HepG2 (cell line): Measurements from ENCODE around the gene KCTD14. TPM values are rescaled to one million over a fixed set of nuclear protein-coding genes. Genes with fewer than 3 reads are reported as not detected.

Source experiments
- FOXA1 ChIP-seq, 2 experiments: fragments of 450-650 bp in 1 of 2; sonication (generic) in 1 of 2; formaldehyde crosslinking in 1 of 2; IDR thresholded peaks; 2 replicates each; pipeline versions ENCODE4 v1.4.0 to v1.6.1; 2016 to 2020; ENCODE audit warnings: missing genetic modification reagents in 1 of 2
- HNRNPK ChIP-seq: fragments of 200-400 bp; formaldehyde crosslinking; IDR thresholded peaks from 2 replicates; pipeline ENCODE4 v1.6.1; 2018; ENCODE audit warnings: low read length, low read depth, moderate library complexity, mild to moderate bottlenecking; ENCODE audit not compliant: poor library complexity, severe bottlenecking
- JUN ChIP-seq: sonication (generic); formaldehyde crosslinking; IDR thresholded peaks from 2 replicates; pipeline ENCODE4 v1.4.0; 2020; ENCODE audit warnings: mild to moderate bottlenecking, missing genetic modification reagents
- KLF16 ChIP-seq, 2 experiments: sonication (generic) in 1 of 2; formaldehyde crosslinking in 1 of 2; IDR thresholded peaks; 2 replicates each; pipeline versions ENCODE4 v1.6.1 to v1.8.0; 2016 to 2023; ENCODE audit warnings: missing genetic modification reagents in 2 of 2, missing compliant biosample characterization in 1 of 2
- SMARCC2 ChIP-seq: fragments of 450-650 bp; IDR thresholded peaks from 2 replicates; pipeline ENCODE4 v1.6.1; 2017; ENCODE audit warnings: antibody characterized with exemption, mild to moderate bottlenecking
- XBP1 ChIP-seq: sonication (generic); formaldehyde crosslinking; IDR thresholded peaks from 2 replicates; pipeline ENCODE4 v1.5.0; 2020; ENCODE audit warnings: missing genetic modification reagents
- ZFP41 ChIP-seq: sonication (generic); formaldehyde crosslinking; IDR thresholded peaks from 2 replicates; pipeline ENCODE4 v1.4.0; 2020; ENCODE audit warnings: mild to moderate bottlenecking, missing genetic modification reagents, borderline replicate concordance
- polyA plus RNA-seq, 8 experiments: library from polyadenylated mRNA; depleted of rRNA in 3 of 8; stranded (reverse) in 7 of 8; unstranded in 1 of 8; fragments of >200 nt; fragmentation: Illumina TruSeq in 4 of 8; extraction: Trizol in 4 of 8; gene quantifications; 2 replicates each; pipeline versions ENCODE4 v1.2.1 to v1.2.3, GENCODE V29; 2011 to 2016; ENCODE audit warnings: low read depth in 4 of 8, missing spikeins in 1 of 8, mixed read lengths in 1 of 8; ENCODE audit not compliant: insufficient read depth in 1 of 8
- total RNA-seq, 5 experiments: library from RNA; depleted of rRNA; stranded (reverse); fragments of >200 nt; fragmentation: Illumina TruSeq; extraction: Trizol; gene quantifications; 2 replicates each; pipeline ENCODE4 v1.2.3, GENCODE V29; 2016; ENCODE audit warnings: low read depth in 1 of 5
- TF ChIP-seq, protein P1 (sequence below): sonication (generic); formaldehyde crosslinking; IDR thresholded peaks from 2 replicates; pipeline ENCODE4 v1.5.0; 2020; ENCODE audit warnings: missing genetic modification reagents
- TF ChIP-seq, protein P2 (sequence below): sonication (generic); formaldehyde crosslinking; IDR thresholded peaks from 2 replicates; pipeline ENCODE4 v1.5.0; 2020; ENCODE audit warnings: missing genetic modification reagents
- TF ChIP-seq, protein P3 (sequence below), 2 experiments: sonication (generic) in 1 of 2; formaldehyde crosslinking in 1 of 2; IDR thresholded peaks; 2 replicates each; pipeline versions ENCODE4 v1.4.0 to v1.6.1; 2016 to 2020; ENCODE audit warnings: borderline replicate concordance in 1 of 2, low read depth in 1 of 2, mild to moderate bottlenecking in 1 of 2, missing genetic modification reagents in 1 of 2

The KCTD14 gene
- total and polyA plus RNA-seq, 2 of the 13 experiments (the other 11 are each of a cell fraction or from before 2014, with no cell fraction given): 10.3 to 15.6 TPM

GRCh38 chr11:78036313-78036712, 13.2 kb upstream of the KCTD14 start (continued):
- TF ChIP-seq, protein P1, sequence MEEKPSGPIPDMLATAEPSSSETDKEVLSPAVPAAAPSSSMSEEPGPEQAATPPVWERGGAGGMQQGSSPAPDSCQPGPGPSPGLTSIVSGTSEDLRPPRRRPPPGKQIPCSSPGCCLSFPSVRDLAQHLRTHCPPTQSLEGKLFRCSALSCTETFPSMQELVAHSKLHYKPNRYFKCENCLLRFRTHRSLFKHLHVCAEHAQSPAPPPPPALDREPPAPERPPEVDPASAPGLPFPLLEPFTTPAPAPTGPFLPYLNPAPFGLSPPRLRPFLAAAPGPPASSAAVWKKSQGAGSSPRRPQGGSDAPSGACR (CRISPR knock-in tag): no peak
- TF ChIP-seq JUN (CRISPR knock-in tag) (no peak), XBP1 (CRISPR knock-in tag) (no peak), KLF16 (CRISPR knock-in tag; IDR thresholded peaks at IDR 0.05) (no peak), HNRNPK (no peak), SMARCC2 (no peak), FOXA1 (IDR thresholded peaks at IDR 0.05) (no peak), FOXA1 (CRISPR knock-in tag; IDR thresholded peaks at IDR 0.05) (peak; percentile 6; the same call in 1 of the 2 replicates), ZFP41 (no peak)
- TF ChIP-seq, protein P2, sequence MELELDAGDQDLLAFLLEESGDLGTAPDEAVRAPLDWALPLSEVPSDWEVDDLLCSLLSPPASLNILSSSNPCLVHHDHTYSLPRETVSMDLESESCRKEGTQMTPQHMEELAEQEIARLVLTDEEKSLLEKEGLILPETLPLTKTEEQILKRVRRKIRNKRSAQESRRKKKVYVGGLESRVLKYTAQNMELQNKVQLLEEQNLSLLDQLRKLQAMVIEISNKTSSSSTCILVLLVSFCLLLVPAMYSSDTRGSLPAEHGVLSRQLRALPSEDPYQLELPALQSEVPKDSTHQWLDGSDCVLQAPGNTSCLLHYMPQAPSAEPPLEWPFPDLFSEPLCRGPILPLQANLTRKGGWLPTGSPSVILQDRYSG (CRISPR knock-in tag): no peak
- TF ChIP-seq, protein P3, sequence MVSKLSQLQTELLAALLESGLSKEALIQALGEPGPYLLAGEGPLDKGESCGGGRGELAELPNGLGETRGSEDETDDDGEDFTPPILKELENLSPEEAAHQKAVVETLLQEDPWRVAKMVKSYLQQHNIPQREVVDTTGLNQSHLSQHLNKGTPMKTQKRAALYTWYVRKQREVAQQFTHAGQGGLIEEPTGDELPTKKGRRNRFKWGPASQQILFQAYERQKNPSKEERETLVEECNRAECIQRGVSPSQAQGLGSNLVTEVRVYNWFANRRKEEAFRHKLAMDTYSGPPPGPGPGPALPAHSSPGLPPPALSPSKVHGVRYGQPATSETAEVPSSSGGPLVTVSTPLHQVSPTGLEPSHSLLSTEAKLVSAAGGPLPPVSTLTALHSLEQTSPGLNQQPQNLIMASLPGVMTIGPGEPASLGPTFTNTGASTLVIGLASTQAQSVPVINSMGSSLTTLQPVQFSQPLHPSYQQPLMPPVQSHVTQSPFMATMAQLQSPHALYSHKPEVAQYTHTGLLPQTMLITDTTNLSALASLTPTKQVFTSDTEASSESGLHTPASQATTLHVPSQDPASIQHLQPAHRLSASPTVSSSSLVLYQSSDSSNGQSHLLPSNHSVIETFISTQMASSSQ (IDR thresholded peaks at IDR 0.05; ENCODE audit: low read depth): no peak
- TF ChIP-seq, protein P3 (CRISPR knock-in tag; IDR thresholded peaks at IDR 0.05; ENCODE audit: borderline replicate concordance): no peak
